Muscle of arm (tissue), 12 donors: ENCODE results near the gene TMEM52B. TPM values are rescaled to one million over a fixed set of nuclear protein-coding genes. Genes with fewer than 3 reads are reported as not detected.
A peak's percentile ranks its signal among the peaks of the same experiment; 100 is the strongest.
"Not testable (repeated sequence)": the region's sequence is repeated elsewhere in the genome, so short reads cannot be mapped to it uniquely, and the experiment has no call there.

ENCODE experiments used
- DNase-seq: peaks from one replicate; pipeline ENCODE4 v3.0.0-alpha.2; 2013
- polyA plus RNA-seq, 12 donors: library from polyadenylated mRNA; unstranded; fragments of 120-200 nt; gene quantifications; one replicate each; pipeline ENCODE4 v1.2.1, GENCODE V29; 2013; ENCODE audit not compliant: insufficient read length in 12 of 12

Gene TMEM52B
- polyA plus RNA-seq, 12 donors: 0.04 to 0.96 (median 0.26) TPM; not detected in 3

DNA sequence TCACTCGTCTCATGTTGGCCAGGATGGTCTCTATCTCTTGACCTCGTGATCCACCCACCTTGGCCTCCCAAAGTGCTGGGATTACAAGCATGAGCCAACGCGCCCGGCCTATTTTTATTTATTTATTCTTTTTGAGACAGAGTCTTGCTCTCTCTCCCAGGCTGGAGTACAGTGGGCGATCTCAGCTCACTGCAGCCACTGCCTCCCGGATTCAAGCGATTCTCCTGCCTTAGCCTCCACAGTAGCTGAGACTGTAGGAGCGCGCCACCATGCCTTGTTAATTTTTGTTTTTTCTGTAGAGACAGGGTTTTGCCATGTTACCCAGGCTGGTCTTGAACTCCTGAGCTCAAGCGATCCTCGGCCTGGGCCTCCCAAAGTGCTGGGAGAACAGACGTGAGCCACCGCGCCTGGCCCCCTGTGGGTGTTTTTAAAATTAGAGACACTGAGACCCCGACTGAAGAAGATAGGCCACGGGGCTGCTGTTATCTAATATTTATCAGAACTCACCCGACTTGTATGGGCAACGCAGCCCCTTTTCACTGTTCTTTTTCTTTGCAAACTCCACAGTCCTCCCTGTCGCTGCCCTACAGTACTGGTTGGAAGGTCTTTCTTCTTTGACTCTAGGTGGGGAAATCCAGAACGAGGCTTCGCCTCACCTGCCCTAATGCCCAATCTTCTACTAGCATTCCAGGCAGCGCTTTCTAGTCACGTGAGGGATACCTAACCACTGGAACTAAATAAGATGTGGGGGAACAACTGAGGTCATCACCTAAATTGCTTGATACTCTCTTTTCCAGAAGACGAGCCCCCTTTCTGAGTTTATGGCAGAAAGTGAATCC, 32.5 kb downstream of the TMEM52B start:
- DNase-seq: no peak

DNA sequence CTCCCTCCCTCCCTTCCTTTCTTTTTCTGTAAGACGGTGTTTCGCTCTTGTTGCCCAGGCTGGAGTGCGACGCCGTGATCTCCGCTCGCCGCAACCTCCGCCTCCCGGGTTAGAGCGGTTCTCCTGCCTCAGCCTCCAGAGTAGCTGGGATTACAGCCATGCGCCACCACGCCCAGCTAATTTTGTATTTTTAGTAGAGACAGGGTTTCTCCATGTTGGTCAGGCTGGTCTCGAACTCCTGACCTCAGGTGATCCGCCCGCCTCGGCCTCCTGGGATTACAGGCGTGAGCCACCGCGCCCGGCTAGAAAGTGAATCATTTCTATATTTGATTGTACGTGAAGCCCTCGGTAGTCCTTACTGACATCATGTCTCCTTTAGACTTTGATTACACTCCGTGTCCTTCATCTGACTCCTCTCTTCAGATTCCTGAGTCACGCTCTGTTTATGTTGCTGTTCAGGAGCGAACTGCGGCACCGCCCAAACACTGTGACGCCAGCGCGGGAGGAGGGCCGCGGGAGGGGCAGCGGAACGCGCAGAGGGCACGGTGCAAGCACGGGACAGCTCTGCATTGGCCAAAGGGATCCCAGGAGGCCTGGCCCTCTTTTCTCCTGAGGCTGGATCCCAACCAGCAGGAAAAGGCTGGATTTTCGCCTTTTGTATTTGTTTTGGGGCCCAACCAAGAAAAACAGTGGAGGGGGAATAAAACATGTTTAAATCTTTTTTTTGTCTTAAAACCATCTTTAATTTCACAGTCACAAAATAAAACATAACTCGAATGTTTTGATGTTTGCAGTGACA, 33.3 kb downstream of the TMEM52B start:
- peak; percentile 94 for DNase-seq

DNA sequence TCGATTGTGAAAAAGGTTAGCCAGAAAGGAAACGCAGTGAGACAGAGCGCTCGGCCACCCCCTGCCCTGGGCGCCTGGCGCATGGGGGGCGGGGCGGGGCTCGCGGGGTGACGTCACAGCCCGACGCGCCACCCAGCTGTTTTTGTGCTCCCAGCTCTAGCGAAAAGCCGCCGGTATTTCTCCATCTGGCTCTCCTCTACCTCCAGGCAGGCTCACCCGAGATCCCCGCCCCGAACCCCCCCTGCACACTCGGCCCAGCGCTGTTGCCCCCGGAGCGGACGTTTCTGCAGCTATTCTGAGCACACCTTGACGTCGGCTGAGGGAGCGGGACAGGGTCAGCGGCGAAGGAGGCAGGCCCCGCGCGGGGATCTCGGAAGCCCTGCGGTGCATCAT, 33.9 kb downstream of the TMEM52B start, which contains the start of gene GABARAPL1:
GABARAPL1 (plus strand) TSS at position 139 of the 393 bp plus-strand sequence; CDS start at position 392, 253 bp downstream.
- peak; percentile 84 for DNase-seq

- DNase-seq: peak; percentile 73
Measured at GRCh38 chr12:10213168-10214135, 34.6 kb downstream of the TMEM52B start.

DNA sequence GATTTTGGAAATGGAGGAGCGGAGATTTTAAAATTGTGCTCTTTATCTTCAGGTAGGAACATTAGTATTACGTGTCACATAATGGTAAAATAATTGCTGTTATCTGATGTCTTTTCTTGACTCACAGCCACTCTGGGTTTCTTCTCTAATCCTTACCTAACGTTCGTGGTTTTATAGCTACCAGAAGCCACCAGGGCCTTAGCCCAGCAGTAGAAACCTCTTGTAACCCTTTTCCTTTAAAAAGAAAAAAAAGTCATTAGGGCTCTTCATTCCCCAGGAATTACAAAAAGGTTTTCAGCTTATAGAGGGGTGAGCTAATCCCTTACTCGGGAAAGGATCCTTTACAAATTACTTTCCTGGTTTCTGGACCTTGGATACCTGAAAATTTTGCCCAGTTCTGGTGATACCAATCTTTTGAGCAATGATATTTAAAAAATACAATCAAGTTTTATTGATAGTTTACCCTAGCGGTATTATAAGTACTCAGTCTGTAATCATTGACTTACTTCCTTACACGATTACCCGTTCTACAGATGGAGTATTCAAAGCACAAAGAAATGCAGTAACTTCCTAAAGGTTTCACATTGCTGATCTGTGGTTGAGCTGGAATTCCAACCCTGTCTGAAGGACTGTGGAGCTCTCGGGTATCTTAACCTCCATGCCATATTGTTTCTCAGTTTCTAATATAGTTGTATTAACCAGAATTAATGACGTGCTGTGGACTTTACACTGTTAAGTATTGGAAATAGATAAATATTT, 35.5 kb downstream of the TMEM52B start:
- peak; percentile 23 for DNase-seq

DNA sequence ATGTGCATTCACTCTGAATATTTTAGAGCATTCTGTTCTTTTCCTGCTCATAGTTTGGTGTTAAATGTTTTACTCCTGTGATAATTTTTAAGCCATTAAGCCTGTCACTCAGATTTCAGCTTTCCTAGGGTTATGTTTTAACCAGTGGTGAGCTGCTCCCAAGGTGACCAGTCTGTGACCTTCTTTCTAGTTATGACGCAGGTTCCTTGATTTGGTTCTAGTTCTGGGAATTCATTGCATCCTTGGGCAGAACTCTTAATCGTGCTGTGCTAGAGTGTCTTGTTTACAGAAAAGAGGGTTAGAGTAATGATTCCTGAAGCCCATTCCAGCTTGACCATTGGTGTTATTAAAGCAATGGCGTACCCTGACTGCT, 36.0 kb downstream of the TMEM52B start:
- no peak for DNase-seq

DNA sequence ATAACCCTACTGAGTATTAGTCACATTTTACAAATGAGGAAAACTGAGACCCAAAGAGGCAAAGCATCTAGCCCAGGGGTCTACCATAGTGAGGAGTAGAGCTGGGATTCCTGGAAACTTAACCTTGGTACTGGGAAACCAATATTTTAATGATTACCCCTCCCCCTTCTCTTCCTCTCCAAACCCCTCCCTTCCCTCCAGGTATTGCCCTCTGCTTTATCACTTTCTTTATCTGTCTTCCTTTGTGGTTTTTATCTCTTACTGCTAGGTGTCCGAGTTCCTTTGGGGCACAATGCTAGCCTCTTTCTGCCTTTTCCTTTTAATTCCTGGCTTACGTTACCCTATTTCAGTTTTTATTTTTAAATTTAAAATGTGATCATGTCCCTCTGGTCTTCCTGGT, 36.6 kb downstream of the TMEM52B start:
- no peak for DNase-seq

GRCh38 chr12:10215946-10216345, 37.1 kb downstream of the TMEM52B start:
- not testable (repeated sequence) for DNase-seq

- no peak for DNase-seq
Measured at GRCh38 chr12:10218021-10218420, 39.2 kb downstream of the TMEM52B start.

DNA sequence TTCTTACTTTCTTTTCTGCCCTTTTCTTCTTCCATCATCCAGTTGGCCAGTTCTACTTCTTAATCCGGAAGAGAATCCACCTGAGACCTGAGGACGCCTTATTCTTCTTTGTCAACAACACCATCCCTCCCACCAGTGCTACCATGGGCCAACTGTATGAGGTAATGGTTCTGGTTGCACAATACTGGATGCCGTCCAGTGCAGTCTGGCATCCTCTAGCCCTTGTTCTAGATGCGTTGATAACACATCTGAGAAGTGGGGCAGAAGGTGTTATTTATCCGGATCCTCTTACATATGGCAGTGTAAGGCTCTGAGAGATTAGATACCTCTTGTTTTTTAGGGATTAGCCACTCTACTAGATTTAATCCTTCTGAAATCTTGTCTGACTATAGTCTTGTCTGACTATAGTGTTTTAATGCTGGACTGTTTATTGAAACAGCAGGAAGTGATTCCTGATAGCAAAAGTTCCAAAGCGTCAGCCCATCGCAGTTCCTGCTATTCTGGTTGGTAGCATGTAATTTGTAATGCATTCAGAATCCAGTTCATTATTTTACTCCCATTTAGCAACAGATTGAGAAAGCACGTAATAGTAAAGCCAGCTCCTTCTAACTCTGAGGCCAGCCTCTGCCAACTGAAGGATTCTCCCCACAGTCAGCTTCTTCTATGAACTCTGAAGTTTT, 41.7 kb downstream of the TMEM52B start:
- DNase-seq: no peak

- DNase-seq: no peak
Measured at GRCh38 chr12:10221846-10222245, 43.0 kb downstream of the TMEM52B start.

GRCh38 chr12:10223208-10223607, 44.4 kb downstream of the TMEM52B start:
- DNase-seq: no peak

- not testable (repeated sequence) for DNase-seq
Measured at GRCh38 chr12:10225426-10225825, 46.6 kb downstream of the TMEM52B start.

DNA sequence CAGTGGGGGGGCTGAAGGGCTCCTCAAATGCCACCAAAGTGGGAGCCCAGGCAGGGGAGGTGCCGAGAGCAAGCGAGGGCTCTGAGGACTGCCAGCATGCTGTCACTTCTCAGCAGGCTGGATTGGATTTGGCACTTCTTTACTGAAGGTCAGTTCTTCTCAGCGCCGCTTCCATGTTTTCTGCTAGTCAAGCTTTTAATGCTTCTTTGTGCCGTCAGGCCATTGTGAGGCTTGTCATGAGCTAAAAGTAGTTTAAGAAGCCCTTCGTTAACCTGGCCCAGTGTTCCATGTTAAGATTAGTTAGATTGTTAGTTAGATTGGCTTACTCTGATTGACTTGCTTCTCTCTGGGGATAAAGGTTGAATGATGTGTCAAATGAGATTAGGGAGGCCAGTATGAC, 47.3 kb downstream of the TMEM52B start:
- DNase-seq: no peak

DNA sequence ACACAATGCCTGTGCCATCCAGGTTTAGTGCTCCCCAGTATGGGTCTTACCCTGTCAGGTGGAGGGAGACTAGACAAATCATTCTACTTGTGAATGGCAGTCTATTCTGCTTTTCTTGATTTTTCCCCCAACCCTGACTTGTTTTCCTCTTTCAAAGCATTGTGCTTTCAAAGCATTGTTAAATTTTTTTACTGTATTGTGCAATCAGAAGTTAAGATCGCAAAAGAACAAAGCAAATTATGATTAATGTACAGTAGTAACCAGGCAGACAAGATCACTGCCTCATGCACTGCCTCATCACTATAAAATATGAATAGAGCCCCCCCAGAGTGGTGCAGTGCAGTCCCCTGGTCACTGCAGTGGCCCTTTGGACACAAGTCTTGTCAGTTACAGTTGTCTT, 47.9 kb downstream of the TMEM52B start:
- DNase-seq: no peak

DNA sequence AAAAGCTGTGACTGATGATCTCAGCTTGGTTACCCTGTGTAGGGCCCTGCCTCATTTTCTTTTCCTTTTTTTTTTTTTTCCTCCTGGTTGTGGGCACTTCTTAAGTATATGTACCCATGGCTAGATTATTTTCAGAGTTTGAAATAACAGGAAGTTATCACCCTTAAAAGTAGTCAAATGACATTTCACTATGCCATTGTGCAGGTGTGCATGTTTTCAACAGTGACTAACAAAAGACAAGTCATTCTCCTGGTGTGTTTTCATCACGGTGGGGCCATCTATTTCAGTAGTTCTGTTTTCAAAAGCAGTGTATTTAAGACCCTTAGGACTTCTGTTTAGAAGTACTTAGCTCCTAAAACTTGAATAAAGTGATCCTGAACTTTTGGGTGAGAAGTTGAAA, 48.8 kb downstream of the TMEM52B start:
- no peak for DNase-seq

- no peak for DNase-seq
Measured at GRCh38 chr12:10234562-10234961, 55.7 kb downstream of the TMEM52B start.

GRCh38 chr12:10235761-10236631, 57.2 kb downstream of the TMEM52B start:
- peak; percentile 30 for DNase-seq

- DNase-seq: no peak
Measured at GRCh38 chr12:10236720-10237119, 57.9 kb downstream of the TMEM52B start.
